A673 (cell line): ENCODE results near the gene ZNF135. TPM values are rescaled to one million over a fixed set of nuclear protein-coding genes. Genes with fewer than 3 reads are reported as not detected.

Source experiments
- BruUV-seq: library from RNA; stranded (reverse); fragments of 400-500 nt; replicated peaks from 2 replicates; lab custom pipeline; 2021; lab: Mats Ljungman, UMichigan
- CTCF ChIA-PET: fragments of 300-600 bp; sonication (Branson Sonifier 250); formaldehyde crosslinking; loops from one replicate; lab custom pipeline; 2022; ENCODE audit warnings: antibody characterized with exemption; lab: Charles Lee
- POLR2A ChIA-PET: fragments of 300-600 bp; sonication (Branson Sonifier 250); formaldehyde crosslinking; loops from one replicate; lab custom pipeline; 2022; ENCODE audit warnings: antibody characterized with exemption; ENCODE audit not compliant: low non-redundant PET; lab: Charles Lee
- DNase-seq: peaks from one replicate; pipeline ENCODE4 v3.0.0-alpha.2; 2015; ENCODE audit warnings: low spot score
- H3K27ac ChIP-seq: fragments of 200-600 bp; sonication (generic); 2 replicates; pipeline ENCODE4 v1.5.1; 2016; ENCODE audit warnings: mixed run types, low read depth, mild to moderate bottlenecking, mixed read lengths, antibody characterized with exemption, low read length; ENCODE audit not compliant: poor library complexity, severe bottlenecking
- H3K27me3 ChIP-seq: fragments of 200-600 bp; sonication (generic); replicated peaks from 2 replicates; pipeline ENCODE4 v1.6.1; 2017; ENCODE audit warnings: mixed run types, low read depth, mild to moderate bottlenecking, mixed read lengths, antibody characterized with exemption, low read length; ENCODE audit not compliant: insufficient read depth, poor library complexity
- H3K36me3 ChIP-seq: fragments of 200-600 bp; sonication (generic); 2 replicates; pipeline ENCODE4 v1.6.1; 2016; ENCODE audit warnings: mixed run types, mild to moderate bottlenecking, mixed read lengths, antibody characterized with exemption, low read length; ENCODE audit not compliant: insufficient read depth, poor library complexity, severe bottlenecking
- H3K4me1 ChIP-seq: fragments of 200-600 bp; sonication (generic); 2 replicates; pipeline ENCODE4 v1.6.1; 2017; ENCODE audit warnings: mixed run types, mild to moderate bottlenecking, mixed read lengths, antibody characterized with exemption, low read length; ENCODE audit not compliant: insufficient read depth, poor library complexity, severe bottlenecking
- H3K4me3 ChIP-seq: fragments of 200-600 bp; sonication (generic); 2 replicates; pipeline ENCODE4 v1.5.1; 2016; ENCODE audit warnings: low read depth, mixed run types, mild to moderate bottlenecking, mixed read lengths, low read length; ENCODE audit not compliant: poor library complexity, severe bottlenecking
- H3K9me3 ChIP-seq: fragments of 200-600 bp; sonication (generic); 2 replicates; pipeline ENCODE4 v1.6.1; 2016; ENCODE audit warnings: mixed run types, low read depth, mild to moderate bottlenecking, mixed read lengths, antibody characterized with exemption, low read length; ENCODE audit not compliant: poor library complexity, severe bottlenecking
- CTCF ChIP-seq: fragments of 300-800, 200-600 bp; sonication (generic); conservative IDR thresholded peaks from 2 replicates; pipeline ENCODE4 v1.5.1; 2017; ENCODE audit warnings: low read depth, mild to moderate bottlenecking, antibody characterized with exemption, low read length, moderate library complexity, mixed read lengths
- EZH2 ChIP-seq: fragments of 200-600 bp; sonication (generic); IDR thresholded peaks from 2 replicates; pipeline ENCODE4 v1.6.1; 2017; ENCODE audit warnings: borderline replicate concordance, low read depth, mild to moderate bottlenecking, mixed read lengths, antibody characterized with exemption, low read length; ENCODE audit not compliant: poor library complexity, severe bottlenecking
- intact Hi-C: fragments of 100-400 bp; cut with micrococcal nuclease; formaldehyde crosslinking; loops from one replicate; pipeline ENCODE4 v1.10.0; 2022; ENCODE audit not compliant: unreplicated experiment
- total RNA-seq: library from RNA; stranded (reverse); gene quantifications from 2 replicates; pipeline ENCODE4 v1.2.3, GENCODE V29; 2021

The ZNF135 gene
- total RNA-seq, 1 experiment from 2014 or later: 7.0 TPM

- H3K27me3 ChIP-seq: no peaks in the 10 kb centered on the region
- ChIA-PET POLR2A (interaction anchor here (0.6 to 0.7 kb wide), 2 partner anchors 11 to 65 kb away, joined by 5 to 6 read pairs; partner anchors contain the start of gene ZSCAN18), CTCF (no interaction called here)
- H3K36me3 ChIP-seq: peaks cover 9% of the 10 kb centered on the region
- TF ChIP-seq CTCF (no peak), EZH2 (no peak)
- no peak overlapping the region for H3K27ac ChIP-seq
- intact Hi-C loops: no loop called here
- H3K4me3 ChIP-seq: no peak overlapping the region
- no TSS peak for BruUV-seq
- H3K9me3 ChIP-seq: peaks cover 48% of the 10 kb centered on the region
- no peaks in the 10 kb centered on the region for H3K4me1 ChIP-seq
- no peak for DNase-seq
These were observed 28.0 kb downstream of the ZNF135 start for GRCh38 chr19:58086825-58087710.

GRCh38 chr19:58088521-58089052 lies 29.5 kb downstream of the ZNF135 start:
- no TSS peak for BruUV-seq
- no peak for TF ChIP-seq EZH2
- Histone ChIP-seq H3K27ac (no peak overlapping the region), H3K27me3 (no peaks in the 10 kb centered on the region), H3K36me3 (peaks cover 9% of the 10 kb centered on the region), H3K4me3 (no peak overlapping the region), H3K4me1 (no peaks in the 10 kb centered on the region), H3K9me3 (peaks cover 43% of the 10 kb centered on the region)
- intact Hi-C loops: no loop called here
- DNase-seq: no peak
- ChIA-PET POLR2A (no interaction called here), CTCF (no interaction called here)

GRCh38 chr19:58089846-58090245 lies 30.8 kb downstream of the ZNF135 start:
- peaks cover 5% of the 10 kb centered on the region for H3K36me3 ChIP-seq
- POLR2A ChIA-PET: no interaction called here
- no TSS peak for BruUV-seq
- intact Hi-C loops: no loop called here
- CTCF ChIA-PET: no interaction called here
- H3K4me3 ChIP-seq: no peak overlapping the region
- peaks cover 34% of the 10 kb centered on the region for H3K9me3 ChIP-seq
- no peak for TF ChIP-seq EZH2
- no peak for TF ChIP-seq CTCF
- no peak for DNase-seq
- H3K27ac ChIP-seq: no peak overlapping the region
- no peaks in the 10 kb centered on the region for H3K4me1 ChIP-seq
- no peaks in the 10 kb centered on the region for H3K27me3 ChIP-seq
